ENCODE data around the gene PDGFB. TPM values are rescaled to one million over a fixed set of nuclear protein-coding genes. Genes with fewer than 3 reads are reported as not detected.

PDGFB gene
- total and polyA plus RNA-seq, 11 donors = 9.0 to 43.7 (median 21.3) TPM

GRCh38 chr22:39273950-39274887, 29.4 kb upstream of the PDGFB start:
- Histone ChIP-seq H3K27me3 (no peaks in the 10 kb centered on the region), H3K4me1 (peaks cover 0 to 48% (median 16%) of the 10 kb centered on the region in 12 donors), H3K4me3 (no peak overlapping the region), H3K27ac (no peak overlapping the region), H3K9me3 (peaks cover 0 to 13% (median 3%) of the 10 kb centered on the region in 12 donors), H3K36me3 (no peaks in the 10 kb centered on the region)
- 80 to 84% (median 82%) methylated on average over 9 to 17 of the region's 17 CpGs for WGBS, 4 donors
- ATAC-seq (no peak), DNase-seq (no peak)
- intact Hi-C loops (cut with DNase I) = no loop called here
- TF ChIP-seq POLR2A (IDR thresholded peaks at IDR 0.05) = no peak
- TF ChIP-seq, protein P1, sequence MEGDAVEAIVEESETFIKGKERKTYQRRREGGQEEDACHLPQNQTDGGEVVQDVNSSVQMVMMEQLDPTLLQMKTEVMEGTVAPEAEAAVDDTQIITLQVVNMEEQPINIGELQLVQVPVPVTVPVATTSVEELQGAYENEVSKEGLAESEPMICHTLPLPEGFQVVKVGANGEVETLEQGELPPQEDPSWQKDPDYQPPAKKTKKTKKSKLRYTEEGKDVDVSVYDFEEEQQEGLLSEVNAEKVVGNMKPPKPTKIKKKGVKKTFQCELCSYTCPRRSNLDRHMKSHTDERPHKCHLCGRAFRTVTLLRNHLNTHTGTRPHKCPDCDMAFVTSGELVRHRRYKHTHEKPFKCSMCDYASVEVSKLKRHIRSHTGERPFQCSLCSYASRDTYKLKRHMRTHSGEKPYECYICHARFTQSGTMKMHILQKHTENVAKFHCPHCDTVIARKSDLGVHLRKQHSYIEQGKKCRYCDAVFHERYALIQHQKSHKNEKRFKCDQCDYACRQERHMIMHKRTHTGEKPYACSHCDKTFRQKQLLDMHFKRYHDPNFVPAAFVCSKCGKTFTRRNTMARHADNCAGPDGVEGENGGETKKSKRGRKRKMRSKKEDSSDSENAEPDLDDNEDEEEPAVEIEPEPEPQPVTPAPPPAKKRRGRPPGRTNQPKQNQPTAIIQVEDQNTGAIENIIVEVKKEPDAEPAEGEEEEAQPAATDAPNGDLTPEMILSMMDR (IDR thresholded peaks at IDR 0.05) = no peak

- intact Hi-C loops (cut with DNase I) = no loop called here
- peaks cover 0 to 48% (median 28%) of the 10 kb centered on the region in 12 donors for H3K4me1 ChIP-seq
- DNase-seq (no peak), ATAC-seq (no peak)
- 92 to 96% (median 95%) methylated on average over 9 of the region's 9 CpGs for WGBS, 4 donors
- H3K27ac ChIP-seq = peak overlapping the region in 8 of 12 donors; percentile 60 to 81 (median 74)
- no peak overlapping the region for H3K4me3 ChIP-seq
- H3K9me3 ChIP-seq = peaks cover 0 to 8% (median 2%) of the 10 kb centered on the region in 12 donors
- H3K27me3 ChIP-seq = no peaks in the 10 kb centered on the region
- TF ChIP-seq POLR2A (IDR thresholded peaks at IDR 0.05) = no peak
- TF ChIP-seq, protein P1 (IDR thresholded peaks at IDR 0.05) = no peak
- no peaks in the 10 kb centered on the region for H3K36me3 ChIP-seq
Measured at GRCh38 chr22:39270792-39271191, 26.0 kb upstream of the PDGFB start.

DNA sequence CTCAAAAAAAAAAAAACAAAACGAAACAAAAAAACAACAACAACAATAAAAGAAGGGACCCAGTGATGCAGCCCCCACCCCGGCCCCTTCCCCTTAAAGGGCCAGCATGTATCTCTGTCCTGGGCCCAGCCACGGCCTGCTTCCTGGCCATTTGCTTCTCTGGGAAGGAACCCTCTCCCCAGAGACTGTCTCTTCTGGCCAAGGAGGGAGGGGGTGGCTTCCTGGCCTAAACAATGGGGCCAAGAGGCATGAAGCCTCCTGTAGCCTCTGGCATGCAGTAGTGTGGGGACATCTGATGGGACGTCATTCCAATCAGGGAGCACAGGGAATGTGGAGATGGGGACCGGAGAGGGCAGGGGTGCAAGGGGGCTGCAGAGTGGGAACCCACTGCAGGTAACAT, 25.5 kb upstream of the PDGFB start:
- Histone ChIP-seq H3K4me1 (peaks cover 0 to 49% (median 27%) of the 10 kb centered on the region in 12 donors), H3K4me3 (no peak overlapping the region), H3K27ac (peak overlapping the region in 11 of 12 donors; percentile 38 to 81 (median 72)), H3K36me3 (no peaks in the 10 kb centered on the region), H3K27me3 (no peaks in the 10 kb centered on the region), H3K9me3 (peaks cover 0 to 8% (median 2%) of the 10 kb centered on the region in 12 donors)
- ATAC-seq = peak in 3 of 4 donors; percentile 35 to 66 (median 40)
- WGBS, 4 donors = 39 to 68% (median 57%) methylated on average over 5 of the region's 5 CpGs
- DNase-seq = peak in 4 of 5 donors; percentile 46 to 63 (median 58)
- intact Hi-C loops (cut with DNase I) = no loop called here
- TF ChIP-seq, protein P1 (IDR thresholded peaks at IDR 0.05) = no peak
- TF ChIP-seq POLR2A (IDR thresholded peaks at IDR 0.05) = no peak

DNA sequence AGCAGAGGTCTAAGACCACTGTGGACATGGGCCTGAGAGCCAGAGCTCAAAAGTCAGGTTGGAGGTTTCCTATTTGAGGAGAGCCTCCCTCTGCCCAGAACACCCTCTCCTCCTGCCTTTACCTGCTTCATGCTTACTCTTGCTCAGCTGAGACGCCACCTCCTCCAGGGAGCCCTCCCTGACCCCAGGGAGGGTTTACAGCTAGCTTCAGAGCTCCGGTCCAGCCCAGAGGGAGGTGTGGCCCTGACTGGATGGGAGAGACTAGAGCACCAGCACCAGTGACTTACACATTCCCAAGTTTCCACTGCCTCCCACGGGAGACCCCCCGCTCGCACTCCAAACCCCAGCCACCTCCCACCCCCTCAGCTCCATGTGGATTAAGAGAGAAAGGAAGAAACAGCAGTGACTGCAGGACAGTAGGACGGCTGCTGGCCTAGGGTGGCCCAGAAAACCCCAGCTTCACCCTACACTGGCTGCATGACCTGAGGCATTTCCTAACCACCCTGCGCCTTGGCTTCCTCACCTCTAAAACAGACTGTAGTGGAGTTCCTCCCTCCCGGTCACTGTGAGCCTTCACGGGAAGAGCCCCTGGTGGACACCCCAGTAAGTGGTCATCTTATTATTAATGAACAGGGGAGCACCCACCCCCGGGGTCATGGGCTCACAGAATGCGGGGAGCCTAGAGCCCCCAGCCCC, 24.5 kb upstream of the PDGFB start:
- intact Hi-C loops (cut with DNase I) = no loop called here
- ATAC-seq (no peak), DNase-seq (peak in 1 of 5 donors; percentile 21)
- Histone ChIP-seq H3K4me1 (peaks cover 0 to 52% (median 27%) of the 10 kb centered on the region in 12 donors), H3K27ac (peak overlapping the region in 11 of 12 donors; percentile 38 to 81 (median 72)), H3K27me3 (no peaks in the 10 kb centered on the region), H3K4me3 (peak overlapping the region in 1 of 12 donors; percentile 5), H3K36me3 (no peaks in the 10 kb centered on the region), H3K9me3 (peaks cover 0 to 8% (median 2%) of the 10 kb centered on the region in 12 donors)
- 64 to 76% (median 69%) methylated on average over 8 to 11 of the region's 11 CpGs for WGBS, 4 donors
- TF ChIP-seq POLR2A (IDR thresholded peaks at IDR 0.05) = no peak
- TF ChIP-seq, protein P1 (IDR thresholded peaks at IDR 0.05) = peak in 1 of 12 donors; percentile 11
